ENCODE results near the gene MCM10.

GRCh38 chr10:13139676-13140075 lies 21.7 kb upstream of the MCM10 start:
- TF ChIP-seq, protein P1, sequence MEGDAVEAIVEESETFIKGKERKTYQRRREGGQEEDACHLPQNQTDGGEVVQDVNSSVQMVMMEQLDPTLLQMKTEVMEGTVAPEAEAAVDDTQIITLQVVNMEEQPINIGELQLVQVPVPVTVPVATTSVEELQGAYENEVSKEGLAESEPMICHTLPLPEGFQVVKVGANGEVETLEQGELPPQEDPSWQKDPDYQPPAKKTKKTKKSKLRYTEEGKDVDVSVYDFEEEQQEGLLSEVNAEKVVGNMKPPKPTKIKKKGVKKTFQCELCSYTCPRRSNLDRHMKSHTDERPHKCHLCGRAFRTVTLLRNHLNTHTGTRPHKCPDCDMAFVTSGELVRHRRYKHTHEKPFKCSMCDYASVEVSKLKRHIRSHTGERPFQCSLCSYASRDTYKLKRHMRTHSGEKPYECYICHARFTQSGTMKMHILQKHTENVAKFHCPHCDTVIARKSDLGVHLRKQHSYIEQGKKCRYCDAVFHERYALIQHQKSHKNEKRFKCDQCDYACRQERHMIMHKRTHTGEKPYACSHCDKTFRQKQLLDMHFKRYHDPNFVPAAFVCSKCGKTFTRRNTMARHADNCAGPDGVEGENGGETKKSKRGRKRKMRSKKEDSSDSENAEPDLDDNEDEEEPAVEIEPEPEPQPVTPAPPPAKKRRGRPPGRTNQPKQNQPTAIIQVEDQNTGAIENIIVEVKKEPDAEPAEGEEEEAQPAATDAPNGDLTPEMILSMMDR (conservative IDR thresholded peaks at IDR 0.05; ENCODE audit: low read depth, low read length), result no peak
- TF ChIP-seq POLR2A (IDR thresholded peaks at IDR 0.05; ENCODE audit: low read depth, low read length) (no peak), RAD21 (IDR thresholded peaks at IDR 0.05; ENCODE audit: low read length) (no peak), BHLHE40 (IDR thresholded peaks at IDR 0.05; ENCODE audit: low read depth, low read length) (no peak), MAFK (IDR thresholded peaks at IDR 0.05; ENCODE audit: low read depth, low read length) (no peak)

All from IMR-90 (cell line).